GM23338 (cell line): ENCODE measurements around the gene SLC9A3.

ENCODE experiments used
- CREB1 ChIP-seq: fragments of 250-450 bp; sonication (Bioruptor Pico); IDR thresholded peaks from 2 replicates; pipeline ENCODE4 v1.5.0; 2020; ENCODE audit warnings: low read depth, mild to moderate bottlenecking, moderate library complexity
- CTCF ChIP-seq, 2 experiments: fragments of 200-600 bp in 1 of 2; sonication (generic) in 1 of 2; conservative IDR thresholded peaks; 2 replicates each; pipeline versions ENCODE4 v1.5.1 to v1.6.1; 2016 to 2017; ENCODE audit warnings: antibody characterized with exemption in 2 of 2, low read depth in 2 of 2, mild to moderate bottlenecking in 2 of 2, moderate library complexity in 1 of 2
- ETS1 ChIP-seq: IDR thresholded peaks from 2 replicates; pipeline ENCODE4 v1.6.1; 2016; ENCODE audit warnings: antibody characterized with exemption
- EZH2 ChIP-seq: fragments of 200-600 bp; sonication (generic); IDR thresholded peaks from one replicate; pipeline ENCODE4 v1.8.0; 2017; ENCODE audit warnings: antibody characterized with exemption, mild to moderate bottlenecking, low read depth; ENCODE audit not compliant: unreplicated experiment
- EZH2phosphoT487 ChIP-seq: fragments of 200-600 bp; sonication (generic); IDR thresholded peaks from one replicate; pipeline ENCODE4 v1.8.1; 2018; ENCODE audit warnings: antibody characterized with exemption; ENCODE audit not compliant: unreplicated experiment
- POLR2AphosphoS5 ChIP-seq: IDR thresholded peaks from 2 replicates; pipeline ENCODE4 v1.6.1; 2016; ENCODE audit warnings: antibody characterized with exemption, low read depth

GRCh38 chr5:469752-470483 lies 54.3 kb downstream of the SLC9A3 start:
- TF ChIP-seq ETS1 (no peak), POLR2AphosphoS5 (no peak), EZH2 (no peak), CTCF (conservative IDR thresholded peaks at IDR 0.05; ENCODE audit: low read depth in 2 of 2) (no peak), EZH2phosphoT487 (no peak), CREB1 (CRISPR knock-in tag) (no peak)
